ENCODE results near the gene SMCO4. TPM values are rescaled to one million over a fixed set of nuclear protein-coding genes. Genes with fewer than 3 reads are reported as not detected.

Gene SMCO4
- total and polyA plus RNA-seq, 2 of the 8 experiments (the other 6 are each of a cell fraction or from before 2014, with no cell fraction given): 33.2 to 53.9 TPM

DNA sequence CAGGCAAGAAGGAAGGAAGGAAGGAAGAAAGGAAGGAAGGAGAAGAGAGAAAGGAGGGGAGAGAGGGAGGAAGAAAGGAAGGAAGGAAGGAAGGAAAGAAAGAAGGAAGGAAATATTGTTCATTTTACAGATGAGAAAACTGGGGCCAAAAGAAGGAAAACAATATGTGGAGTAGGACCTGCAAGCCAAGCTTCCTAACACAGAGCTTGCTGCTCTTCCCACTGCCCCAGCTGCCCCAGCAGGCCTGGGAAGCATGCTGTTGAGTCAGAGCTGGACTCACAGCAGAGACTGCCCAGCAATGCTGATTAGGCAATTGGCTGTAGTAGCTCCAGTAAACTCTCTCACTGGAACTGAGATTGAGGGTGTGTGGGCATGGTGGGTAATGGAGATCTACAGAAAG is 42.6 kb upstream of the SMCO4 start:
- H2AK5ac ChIP-seq (ENCODE audit: low read depth, low read length): no peak overlapping the region
- no peaks in the 10 kb centered on the region for H3K4me1 ChIP-seq (replicated peaks in 1 of 4; ENCODE audit: control insufficient read depth in 3 of 4, insufficient read depth in 4 of 4, low read length in 3 of 4)
- H3K23me2 ChIP-seq (ENCODE audit: low read depth, low read length): no peaks in the 10 kb centered on the region
- H2BK120ac ChIP-seq (replicated peaks; ENCODE audit: low read depth, low read length): no peak overlapping the region
- TF ChIP-seq RBBP5 (IDR thresholded peaks at IDR 0.05; ENCODE audit: borderline replicate concordance, low read depth, low read length): no peak
- TF ChIP-seq HDAC6 (IDR thresholded peaks at IDR 0.05; ENCODE audit: low read depth, low read length): no peak
- no peak for TF ChIP-seq CTBP2 (IDR thresholded peaks at IDR 0.05; ENCODE audit: borderline replicate concordance, insufficient read depth, insufficient read length, low read length)
- TF ChIP-seq SP2 (IDR thresholded peaks at IDR 0.05; ENCODE audit: low read length): no peak
- TF ChIP-seq SRF (IDR thresholded peaks at IDR 0.05; ENCODE audit: low read depth, low read length): no peak
- no peak for TF ChIP-seq GTF2F1 (IDR thresholded peaks at IDR 0.05; ENCODE audit: borderline replicate concordance, low read depth, low read length)
- TF ChIP-seq CEBPB (IDR thresholded peaks at IDR 0.05; ENCODE audit: low read depth, low read length): no peak
- TF ChIP-seq CREB1 (IDR thresholded peaks at IDR 0.05): no peak
- no peak for TF ChIP-seq BACH1 (IDR thresholded peaks at IDR 0.05; ENCODE audit: low read length)
- H3K18ac ChIP-seq (ENCODE audit: extremely low read depth, low read length): no peak overlapping the region
- FAIRE-seq: no peak
- H4K8ac ChIP-seq (ENCODE audit: extremely low read depth, insufficient read depth, low read length): no peak overlapping the region
- no peak overlapping the region for H2BK20ac ChIP-seq (ENCODE audit: low read length)
- H4K20me1 ChIP-seq (replicated peaks in 1 of 2; ENCODE audit: control insufficient read depth in 1 of 2, insufficient read depth in 2 of 2, low read length in 2 of 2): no peaks in the 10 kb centered on the region
- H3K9me3 ChIP-seq (ENCODE audit: insufficient read depth in 2 of 2, low read depth in 1 of 2, low read length in 1 of 2): 0 out of 4 replicates have a peak, but pooled peaks cover 0 to 3% of the 10 kb centered on the region in 2 experiments
- H3K79me1 ChIP-seq (ENCODE audit: low read depth, low read length): no peaks in the 10 kb centered on the region
- no peak overlapping the region for H4K5ac ChIP-seq (ENCODE audit: insufficient read length, low read depth, low read length)
- H3K79me2 ChIP-seq (ENCODE audit: control insufficient read depth in 1 of 2, insufficient read depth in 2 of 2, low read length in 2 of 2): no peaks in the 10 kb centered on the region
- no peaks in the 10 kb centered on the region for H3K36me3 ChIP-seq (ENCODE audit: control insufficient read depth in 2 of 4, insufficient read depth in 4 of 4, low read length in 3 of 4)
- no peak overlapping the region for H3K27ac ChIP-seq (ENCODE audit: low read depth, low read length)
- DNase-seq (ENCODE audit: low read depth in 1 of 2, low spot score in 2 of 2): no peak
- ChIA-PET POLR2A (ENCODE audit: partially characterized antibody) (no interaction called here), CTCF (ENCODE audit: partially characterized antibody) (no interaction called here)
- H2BK15ac ChIP-seq (ENCODE audit: low read length): no peak overlapping the region
- no peaks in the 10 kb centered on the region for H3K27me3 ChIP-seq (replicated peaks in 1 of 4; ENCODE audit: control insufficient read depth in 3 of 4, extremely low read depth in 1 of 4, insufficient read depth in 3 of 4, low read length in 3 of 4)
- no peak overlapping the region for H4K91ac ChIP-seq (replicated peaks; ENCODE audit: insufficient read length, low read length)
- no peak overlapping the region for H2BK12ac ChIP-seq (ENCODE audit: low read depth, low read length)
- H2AFZ ChIP-seq (ENCODE audit: low read length): peak overlapping the region; percentile 97; the same call in 1 of the 2 replicates
- no peak overlapping the region for H3K9ac ChIP-seq (replicated peaks in 1 of 4; ENCODE audit: extremely low read depth in 1 of 4, low read depth in 3 of 4, low read length in 3 of 4)
- H3K4ac ChIP-seq (replicated peaks; ENCODE audit: insufficient read length, low read depth, low read length): no peak overlapping the region
- no peak overlapping the region for H3K14ac ChIP-seq (ENCODE audit: insufficient read length)
- no peak overlapping the region for H2BK5ac ChIP-seq (ENCODE audit: low read depth, low read length)
- H3K23ac ChIP-seq (ENCODE audit: insufficient read length): no peak overlapping the region
- H3K4me2 ChIP-seq (ENCODE audit: insufficient read depth in 1 of 2, low read depth in 2 of 2, low read length in 2 of 2): no peak overlapping the region; a peak in 1 of 4 replicates
- no peak overlapping the region for H3K56ac ChIP-seq (replicated peaks; ENCODE audit: insufficient read length, low read depth, low read length)
- H3K4me3 ChIP-seq (ENCODE audit: extremely low read depth in 1 of 4, insufficient read depth in 2 of 4, low read depth in 3 of 4, low read length in 4 of 4): no peak overlapping the region
